Raji (cell line): ENCODE data around the gene CHN1.

Source experiments
- POLR2A ChIP-seq: IDR thresholded peaks from 2 replicates; pipeline ENCODE4 v1.6.1; 2011; ENCODE audit warnings: low read depth, low read length, control low read depth; ENCODE audit not compliant: insufficient read depth

The CHN1 gene

GRCh38 chr2:174856447-174856846 lies 148.7 kb downstream of the CHN1 start:
- TF ChIP-seq POLR2A = no peak

- TF ChIP-seq POLR2A = no peak
These were observed 157.9 kb downstream of the CHN1 start for GRCh38 chr2:174846941-174847938.

DNA sequence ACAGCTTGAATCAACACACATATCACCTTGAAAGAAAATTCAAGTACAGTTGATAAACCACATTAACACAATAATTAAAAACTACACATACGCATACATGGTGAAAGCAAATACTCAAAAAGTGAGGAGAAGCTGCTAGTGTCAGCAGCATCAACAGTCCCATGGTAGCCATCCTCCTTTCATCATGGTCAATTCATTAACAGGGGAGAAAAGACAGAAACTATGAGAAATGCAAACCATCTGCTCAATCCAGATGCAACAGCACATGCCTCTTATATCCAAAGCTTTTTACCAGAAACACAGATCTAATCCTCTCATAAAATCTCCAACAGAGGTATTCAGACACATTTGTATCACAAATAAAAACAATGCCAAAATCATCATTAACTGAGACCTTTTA lies 159.0 kb downstream of the CHN1 start:
- no peak for TF ChIP-seq POLR2A

GRCh38 chr2:174844295-174844708 lies 160.9 kb downstream of the CHN1 start:
- no peak for TF ChIP-seq POLR2A

GRCh38 chr2:174842496-174842895 lies 162.7 kb downstream of the CHN1 start:
- no peak for TF ChIP-seq POLR2A

GRCh38 chr2:174841936-174842335 lies 163.2 kb downstream of the CHN1 start:
- no peak for TF ChIP-seq POLR2A

GRCh38 chr2:174841350-174841749 lies 163.8 kb downstream of the CHN1 start:
- no peak for TF ChIP-seq POLR2A

- no peak for TF ChIP-seq POLR2A
These were observed 164.7 kb downstream of the CHN1 start for GRCh38 chr2:174840436-174840835.

- TF ChIP-seq POLR2A = no peak
These were observed 165.5 kb downstream of the CHN1 start for GRCh38 chr2:174839662-174840061.

GRCh38 chr2:174836995-174837390 lies 168.2 kb downstream of the CHN1 start:
- TF ChIP-seq POLR2A = no peak

DNA sequence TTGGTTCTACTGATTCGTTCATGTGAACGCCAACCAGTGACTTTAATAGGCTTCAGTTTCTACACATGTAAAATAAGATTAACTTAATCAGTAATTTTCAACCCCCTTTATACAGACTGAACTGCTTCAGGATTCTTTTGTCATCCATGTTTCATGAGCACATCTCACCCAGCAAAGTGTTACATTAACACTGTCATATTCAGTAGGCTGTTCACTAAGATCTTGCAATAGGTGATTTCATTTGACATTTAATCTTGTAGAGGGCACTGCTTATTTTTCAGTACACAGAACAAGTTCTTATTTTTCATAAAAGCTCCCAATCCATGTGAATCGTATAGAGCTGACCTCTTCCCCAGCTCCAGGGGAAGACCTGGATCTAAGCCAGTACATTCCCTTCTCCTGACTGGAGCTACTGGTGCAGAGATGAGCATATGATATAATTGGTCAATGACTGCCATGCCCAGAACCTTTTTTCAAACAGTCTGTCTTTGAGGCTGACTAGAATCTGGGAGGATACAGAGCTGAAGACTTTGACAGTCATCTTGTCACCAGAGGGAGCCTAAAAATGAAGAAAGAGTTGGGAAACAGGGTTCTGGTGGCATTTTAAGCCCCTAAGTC lies 168.7 kb downstream of the CHN1 start:
- TF ChIP-seq POLR2A = no peak

GRCh38 chr2:174835797-174836255 lies 169.4 kb downstream of the CHN1 start:
- no peak for TF ChIP-seq POLR2A

- TF ChIP-seq POLR2A = no peak
These were observed 171.4 kb downstream of the CHN1 start for GRCh38 chr2:174833737-174834136.

GRCh38 chr2:174830561-174830960 lies 174.6 kb downstream of the CHN1 start:
- TF ChIP-seq POLR2A = no peak

DNA sequence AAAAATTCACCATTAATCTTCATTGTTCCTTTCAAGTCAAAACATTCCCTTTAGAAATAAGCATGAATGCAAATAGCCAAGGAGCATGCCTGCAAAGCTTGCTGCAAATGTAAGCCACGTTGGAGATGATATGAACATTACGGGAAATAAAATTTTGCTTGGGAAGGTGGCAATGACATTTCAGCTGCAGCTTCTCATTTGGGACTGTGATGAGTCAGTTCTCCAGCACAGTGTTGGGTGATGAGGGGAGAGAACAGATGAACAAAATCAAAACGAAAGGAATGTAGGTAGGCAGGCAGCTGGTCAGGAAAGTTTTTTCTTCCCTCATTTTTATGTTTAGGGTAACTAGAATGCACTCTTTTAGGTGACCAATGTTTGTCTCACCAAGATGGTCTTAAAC lies 175.6 kb downstream of the CHN1 start:
- TF ChIP-seq POLR2A = no peak
